Stimulated activated naive B cell treated with anti-CD40 and anti-IgM and Interleukin-4, amounts not matched to agents 10 μg/mL and 1 μg/mL and 100 μg/mL, for 72 hours (primary cell): ENCODE measurements around the gene ATP4B.

Experiments used
- ATAC-seq, 2 donors: fragments of 150-1000 bp; cut with Tn5 transposase; replicated peaks; 2 replicates each; pipeline ENCODE4 v1.10.0; 2021; ENCODE audit warnings: moderate library complexity in 1 of 2
- DNase-seq: peaks from one replicate; pipeline ENCODE4 v3.0.0; 2021
- H3K27ac Mint-ChIP-seq: one replicate; pipeline ENCODE4 v1.8.0; 2022; ENCODE audit warnings: mild to moderate bottlenecking, mixed read lengths
- H3K27me3 Mint-ChIP-seq, 2 donors: one replicate each; pipeline ENCODE4 v1.8.0; 2022; ENCODE audit warnings: mixed read lengths in 2 of 2
- H3K36me3 Mint-ChIP-seq, 2 donors: one replicate each; pipeline ENCODE4 v1.8.0; 2022; ENCODE audit warnings: mixed read lengths in 2 of 2, mild to moderate bottlenecking in 1 of 2
- H3K4me1 Mint-ChIP-seq, 2 donors: one replicate each; pipeline ENCODE4 v1.8.0; 2022; ENCODE audit warnings: mixed read lengths in 2 of 2, mild to moderate bottlenecking in 1 of 2
- H3K4me3 Mint-ChIP-seq, 2 donors: one replicate each; pipeline ENCODE4 v1.8.0; 2022; ENCODE audit warnings: mild to moderate bottlenecking in 2 of 2, mixed read lengths in 2 of 2, moderate library complexity in 1 of 2
- H3K9me3 Mint-ChIP-seq, 2 donors: one replicate each; pipeline ENCODE4 v1.8.0; 2022; ENCODE audit warnings: mixed read lengths in 2 of 2, mild to moderate bottlenecking in 1 of 2

ATP4B gene

DNA sequence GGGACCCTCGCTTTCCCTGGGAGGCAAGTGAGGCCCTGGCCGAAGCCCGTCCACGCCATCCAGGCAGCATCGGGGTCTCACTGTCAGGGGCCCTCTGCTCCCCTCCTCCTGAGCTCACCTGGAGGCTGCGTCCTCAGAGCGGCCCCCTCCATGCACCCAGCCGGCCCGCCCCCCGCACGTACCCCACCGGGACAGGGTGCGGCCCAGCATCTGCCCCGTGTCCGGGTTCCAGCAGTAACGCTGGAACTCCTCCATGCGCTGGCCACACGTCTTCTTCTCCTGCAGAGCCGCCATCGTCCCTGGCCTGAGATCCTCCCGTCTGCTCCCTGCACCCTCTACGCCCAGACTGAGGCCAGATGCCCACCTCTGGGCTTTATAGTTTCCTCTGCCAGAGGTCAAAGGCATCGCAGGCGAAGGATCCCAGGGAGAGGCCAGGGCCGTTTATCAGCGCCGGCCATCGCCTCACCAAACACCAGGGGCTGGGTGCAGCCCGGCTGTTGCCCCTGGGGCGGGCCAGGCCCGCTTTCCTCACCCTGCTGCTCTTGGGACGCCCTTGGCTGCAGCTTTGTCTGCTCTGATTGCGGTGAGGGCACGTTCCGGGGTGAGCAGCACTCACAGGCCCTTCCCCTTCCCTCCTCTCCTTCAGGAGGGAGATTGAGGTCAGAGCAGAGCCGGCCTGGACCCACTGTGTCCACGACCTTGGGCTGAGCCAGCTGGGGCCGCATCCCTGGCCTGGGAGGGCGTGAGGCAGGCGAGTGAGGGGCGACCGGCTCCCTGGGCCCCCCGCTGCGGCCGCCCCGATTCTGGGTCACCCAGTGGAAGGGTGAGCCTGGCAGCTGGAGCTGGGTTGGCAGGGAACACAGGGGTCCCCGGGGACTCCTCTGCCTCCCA lies at the start of gene ATP4B:
ATP4B (minus strand) TSS at position 348 of the 891 bp plus-strand sequence; CDS start at position 294, 54 bp downstream.
- no peak for DNase-seq
- ATAC-seq, result no peak
- Mint-ChIP-seq H3K36me3 (peaks cover 0 to 6% of the 10 kb centered on the region in 2 donors), H3K27me3 (peaks cover 2 to 3% of the 10 kb centered on the region in 2 donors), H3K27ac (no peak within 1 kb of the TSS), H3K4me1 (no peaks in the 10 kb centered on the region), H3K9me3 (peaks cover 10 to 16% of the 10 kb centered on the region in 2 donors), H3K4me3 (no peak within 1 kb of the TSS)

GRCh38 chr13:113672002-113672651 lies 14.1 kb upstream of the ATP4B start:
- Mint-ChIP-seq H3K36me3 (no peaks in the 10 kb centered on the region), H3K27ac (no peak overlapping the region), H3K4me1 (peaks cover 0 to 2% of the 10 kb centered on the region in 2 donors), H3K4me3 (no peak overlapping the region), H3K27me3 (peaks cover 18 to 19% of the 10 kb centered on the region in 2 donors), H3K9me3 (no peaks in the 10 kb centered on the region)
- DNase-seq (no peak), ATAC-seq (no peak)

DNA sequence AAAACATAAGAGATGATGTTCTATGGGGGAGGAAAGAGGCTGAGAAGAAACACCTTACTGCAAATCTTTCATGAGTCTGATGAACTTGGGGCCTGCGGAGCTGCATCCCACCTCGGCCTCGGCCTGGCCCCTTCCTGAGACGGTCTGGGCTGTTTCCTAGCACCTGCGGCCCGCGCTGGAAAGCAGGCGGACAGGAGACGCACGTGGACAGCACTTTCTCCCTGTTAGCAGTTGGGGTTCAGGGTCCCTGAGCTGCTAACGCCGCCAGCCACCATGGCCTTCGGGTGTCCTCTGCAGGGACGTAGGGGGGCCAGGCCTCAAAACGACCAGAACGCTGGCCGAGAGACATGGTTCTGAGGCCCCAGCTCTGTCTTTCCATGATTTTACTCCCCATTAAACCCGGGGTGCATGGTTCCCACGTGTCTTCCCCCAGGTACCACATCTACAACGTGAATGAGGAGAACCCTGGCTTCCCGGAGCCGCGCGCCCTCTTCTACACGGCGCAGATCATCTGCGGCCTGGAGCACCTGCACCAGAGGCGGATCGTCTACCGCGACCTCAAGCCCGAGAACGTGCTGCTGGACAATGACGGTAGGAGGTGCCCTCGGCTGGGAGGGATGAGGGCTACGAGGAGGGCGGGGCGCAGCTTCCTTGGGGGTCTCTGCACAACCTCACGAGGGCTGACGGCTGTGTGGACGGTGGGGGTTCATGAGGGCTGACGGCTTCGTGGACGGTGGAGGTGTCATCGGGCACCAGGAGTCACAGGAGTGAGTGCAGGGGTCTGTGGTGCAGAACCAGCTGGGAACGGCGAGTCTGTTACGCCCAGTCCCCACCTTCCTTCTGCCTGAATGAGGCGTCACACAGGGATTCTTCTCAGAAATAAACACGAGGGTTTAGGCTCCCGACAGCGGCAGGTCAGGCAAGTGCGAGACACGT lies 13.3 kb upstream of the ATP4B start:
- Mint-ChIP-seq H3K27ac (no peak overlapping the region), H3K4me1 (peaks cover 0 to 2% of the 10 kb centered on the region in 2 donors), H3K4me3 (no peak overlapping the region), H3K27me3 (peaks cover 18 to 19% of the 10 kb centered on the region in 2 donors), H3K9me3 (no peaks in the 10 kb centered on the region), H3K36me3 (no peaks in the 10 kb centered on the region)
- DNase-seq, result no peak
- no peak for ATAC-seq

DNA sequence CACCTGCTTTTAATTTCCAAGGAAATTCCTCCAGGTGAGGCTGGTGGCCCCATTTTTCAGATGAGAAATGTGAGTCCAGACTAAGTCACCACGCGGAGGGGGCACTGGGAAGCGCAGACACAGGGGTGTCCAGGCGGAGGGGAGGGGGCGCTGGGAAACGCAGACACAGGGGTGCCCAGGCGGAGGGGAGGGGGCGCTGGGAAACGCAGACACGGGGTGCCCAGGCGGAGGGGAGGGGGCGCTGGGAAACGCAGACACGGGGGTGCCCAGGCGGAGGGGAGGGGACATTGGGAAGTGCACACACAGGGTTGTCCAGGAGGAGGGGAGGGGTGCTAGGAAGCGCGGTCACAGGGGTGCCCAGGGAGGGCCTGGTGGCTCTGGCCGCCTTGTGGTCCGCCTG lies 12.5 kb upstream of the ATP4B start:
- no peak for DNase-seq
- ATAC-seq, result no peak
- H3K4me1 Mint-ChIP-seq, result peaks cover 0 to 2% of the 10 kb centered on the region in 2 donors
- no peaks in the 10 kb centered on the region for H3K36me3 Mint-ChIP-seq
- no peak overlapping the region for H3K27ac Mint-ChIP-seq
- no peaks in the 10 kb centered on the region for H3K9me3 Mint-ChIP-seq
- H3K27me3 Mint-ChIP-seq, result peaks cover 18 to 19% of the 10 kb centered on the region in 2 donors
- H3K4me3 Mint-ChIP-seq, result no peak overlapping the region

GRCh38 chr13:113669755-113670341 lies 11.8 kb upstream of the ATP4B start:
- ATAC-seq, result no peak

DNA sequence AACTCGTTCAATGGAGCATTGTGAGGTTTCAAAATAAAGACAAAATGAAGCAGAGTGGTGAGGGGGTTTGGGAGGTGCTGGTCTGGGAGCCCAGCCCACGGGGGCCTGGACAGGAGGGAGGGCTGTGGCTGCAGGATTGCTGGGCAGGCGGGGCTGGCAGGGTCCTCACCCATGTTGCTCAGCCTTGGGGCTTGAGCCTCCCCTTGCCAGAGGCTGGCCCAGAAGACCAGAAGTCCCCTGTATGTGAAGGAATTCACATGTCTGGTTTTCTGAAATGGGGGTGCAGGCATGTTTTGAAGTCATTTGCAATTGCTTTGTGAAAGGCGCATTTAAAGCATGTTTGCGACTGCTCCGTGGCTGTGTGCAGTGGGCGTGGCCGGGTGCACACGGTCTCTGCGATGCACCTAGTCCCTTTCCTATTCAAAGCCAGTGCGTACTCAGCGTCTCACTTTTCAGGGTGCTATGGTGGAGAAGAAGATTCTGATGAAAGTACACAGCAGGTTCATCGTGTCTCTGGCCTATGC lies 11.3 kb upstream of the ATP4B start:
- H3K27me3 Mint-ChIP-seq, result peaks cover 27 to 30% of the 10 kb centered on the region in 2 donors
- ATAC-seq (no peak), DNase-seq (no peak)
- H3K36me3 Mint-ChIP-seq, result no peaks in the 10 kb centered on the region
- no peaks in the 10 kb centered on the region for H3K9me3 Mint-ChIP-seq
- H3K27ac Mint-ChIP-seq, result no peak overlapping the region
- no peak overlapping the region for H3K4me3 Mint-ChIP-seq
- peaks cover 0 to 2% of the 10 kb centered on the region in 2 donors for H3K4me1 Mint-ChIP-seq

More at GRCh38 chr13:113669755-113670341, 11.8 kb upstream of the ATP4B start:
- H3K36me3 Mint-ChIP-seq, result no peaks in the 10 kb centered on the region
- H3K27ac Mint-ChIP-seq, result no peak overlapping the region
- H3K4me1 Mint-ChIP-seq, result peaks cover 0 to 2% of the 10 kb centered on the region in 2 donors
- no peak for DNase-seq
- no peak overlapping the region for H3K4me3 Mint-ChIP-seq
- H3K9me3 Mint-ChIP-seq, result no peaks in the 10 kb centered on the region
- peaks cover 22 to 25% of the 10 kb centered on the region in 2 donors for H3K27me3 Mint-ChIP-seq

GRCh38 chr13:113668491-113668971 lies 10.5 kb upstream of the ATP4B start:
- peaks cover 0 to 2% of the 10 kb centered on the region in 2 donors for H3K4me1 Mint-ChIP-seq
- H3K4me3 Mint-ChIP-seq, result no peak overlapping the region
- peaks cover 27 to 37% of the 10 kb centered on the region in 2 donors for H3K27me3 Mint-ChIP-seq
- H3K9me3 Mint-ChIP-seq, result no peaks in the 10 kb centered on the region
- DNase-seq, result no peak
- no peaks in the 10 kb centered on the region for H3K36me3 Mint-ChIP-seq
- no peak for ATAC-seq
- no peak overlapping the region for H3K27ac Mint-ChIP-seq

DNA sequence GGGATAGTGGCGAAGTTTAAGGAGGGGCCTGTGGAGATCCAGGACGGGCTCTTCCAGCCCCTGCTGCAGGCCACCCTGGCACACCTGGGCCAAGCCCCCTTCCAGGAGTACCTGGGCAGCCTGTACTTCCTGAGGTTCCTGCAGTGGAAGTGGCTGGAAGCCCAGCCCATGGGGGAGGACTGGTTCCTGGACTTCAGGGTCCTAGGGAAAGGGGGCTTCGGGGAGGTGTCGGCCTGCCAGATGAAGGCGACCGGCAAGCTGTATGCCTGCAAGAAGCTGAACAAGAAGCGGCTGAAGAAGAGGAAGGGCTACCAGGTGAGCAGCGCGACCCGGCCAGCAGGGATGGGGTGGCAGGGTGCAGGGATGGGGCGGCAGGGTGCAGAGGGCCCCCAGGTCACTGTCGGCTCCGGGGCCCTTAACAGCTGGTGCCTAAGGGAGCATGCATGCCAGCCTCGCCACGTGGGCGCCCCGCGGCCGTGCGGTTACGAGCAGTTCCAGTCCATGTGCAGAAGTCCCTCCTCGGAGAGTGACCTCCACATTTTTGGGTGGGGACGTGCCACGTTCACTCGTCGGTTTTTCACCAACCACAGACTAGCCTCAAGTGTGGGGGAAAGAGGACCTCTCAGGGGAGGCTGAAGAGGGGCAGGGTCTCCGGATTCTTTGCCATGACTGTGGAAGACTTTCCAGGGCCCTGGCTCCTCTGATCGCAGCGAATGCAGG lies 9.9 kb upstream of the ATP4B start:
- peaks cover 27 to 43% of the 10 kb centered on the region in 2 donors for H3K27me3 Mint-ChIP-seq

GRCh38 chr13:113666951-113667701 lies 9.1 kb upstream of the ATP4B start, which contains the start of gene GRK1:
Gene GRK1 (plus strand): TSS chr13:113667219. CDS start chr13:113667387, 168 bp downstream.
- no peak within 1 kb of the TSS for H3K27ac Mint-ChIP-seq
- ATAC-seq (no peak), DNase-seq (no peak)
- peaks cover 23 to 38% of the 10 kb centered on the region in 2 donors for H3K27me3 Mint-ChIP-seq
- H3K4me1 Mint-ChIP-seq, result no peaks in the 10 kb centered on the region
- H3K4me3 Mint-ChIP-seq, result no peak within 1 kb of the TSS
- no peaks in the 10 kb centered on the region for H3K36me3 Mint-ChIP-seq
- peaks cover 0 to 2% of the 10 kb centered on the region in 2 donors for H3K9me3 Mint-ChIP-seq

More for the DNA sequence above, 9.9 kb upstream of the ATP4B start:
- H3K4me1 Mint-ChIP-seq, result peaks cover 0 to 2% of the 10 kb centered on the region in 2 donors
- H3K9me3 Mint-ChIP-seq, result no peaks in the 10 kb centered on the region
- no peak for ATAC-seq
- no peak overlapping the region for H3K4me3 Mint-ChIP-seq
- no peaks in the 10 kb centered on the region for H3K36me3 Mint-ChIP-seq
- no peak for DNase-seq
- H3K27ac Mint-ChIP-seq, result no peak overlapping the region

DNA sequence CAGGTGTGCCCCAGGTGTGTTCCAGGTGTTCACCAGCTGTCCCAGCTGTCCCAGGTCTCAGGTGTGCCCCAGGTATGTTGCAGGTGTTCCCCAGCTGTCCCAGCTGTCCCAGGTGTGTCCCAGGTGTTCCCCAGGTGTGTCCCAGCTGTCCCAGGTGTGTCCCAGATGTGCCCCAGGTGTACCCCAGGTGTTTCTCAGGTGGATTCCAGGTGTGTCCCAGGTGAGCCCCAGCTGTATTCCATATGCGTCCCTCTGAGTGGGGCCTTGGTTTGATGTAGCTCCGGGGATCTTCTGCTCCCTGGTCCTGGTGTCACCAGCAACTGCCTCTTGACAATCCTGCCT lies 8.3 kb upstream of the ATP4B start:
- peaks cover 21 to 36% of the 10 kb centered on the region in 2 donors for H3K27me3 Mint-ChIP-seq
- peaks cover 0 to under 1% of the 10 kb centered on the region in 2 donors for H3K36me3 Mint-ChIP-seq
- DNase-seq (no peak), ATAC-seq (no peak)
- peaks cover 2 to 8% of the 10 kb centered on the region in 2 donors for H3K9me3 Mint-ChIP-seq
- no peak overlapping the region for H3K4me3 Mint-ChIP-seq
- no peaks in the 10 kb centered on the region for H3K4me1 Mint-ChIP-seq
- H3K27ac Mint-ChIP-seq, result no peak overlapping the region

GRCh38 chr13:113665597-113666328 lies 7.8 kb upstream of the ATP4B start:
- Mint-ChIP-seq H3K4me1 (no peaks in the 10 kb centered on the region), H3K9me3 (peaks cover 7 to 12% of the 10 kb centered on the region in 2 donors), H3K27ac (no peak overlapping the region), H3K36me3 (peaks cover 0 to 2% of the 10 kb centered on the region in 2 donors), H3K4me3 (no peak overlapping the region), H3K27me3 (peaks cover 21 to 36% of the 10 kb centered on the region in 2 donors)
- ATAC-seq (no peak), DNase-seq (no peak)
